PC-9 (cell line): ENCODE results near the gene COG5.

ENCODE experiments used
- EZH2 ChIP-seq: fragments of 200-600 bp; sonication (generic); IDR thresholded peaks from 2 replicates; pipeline ENCODE4 v1.8.0; 2017; ENCODE audit warnings: antibody characterized with exemption, low read depth
- TF ChIP-seq, protein P1 (sequence below): fragments of 200-600 bp; sonication (generic); conservative IDR thresholded peaks from 2 replicates; pipeline ENCODE4 v1.6.1; 2017; ENCODE audit warnings: mixed run types, antibody characterized with exemption, mild to moderate bottlenecking, moderate library complexity

DNA sequence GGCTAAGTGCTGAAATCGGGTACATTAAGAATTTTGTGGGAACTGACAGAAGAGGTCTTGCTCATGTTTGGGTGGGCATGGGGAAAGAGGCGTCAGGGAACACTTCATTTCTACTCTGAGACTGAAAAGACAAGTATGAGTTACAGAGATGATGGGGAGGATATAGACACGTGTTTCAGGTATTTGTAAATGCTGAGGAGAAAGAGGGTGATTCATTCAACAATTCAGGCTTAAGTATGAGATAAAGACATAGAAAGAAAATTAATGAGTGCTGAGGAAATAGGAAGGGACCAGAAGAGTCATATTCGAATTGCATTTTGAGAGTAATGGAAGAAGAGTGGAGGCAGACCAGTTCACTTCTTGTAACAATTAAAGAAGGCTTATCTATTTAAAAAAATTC, 251.3 kb downstream of the COG5 start:
- TF ChIP-seq, protein P1, sequence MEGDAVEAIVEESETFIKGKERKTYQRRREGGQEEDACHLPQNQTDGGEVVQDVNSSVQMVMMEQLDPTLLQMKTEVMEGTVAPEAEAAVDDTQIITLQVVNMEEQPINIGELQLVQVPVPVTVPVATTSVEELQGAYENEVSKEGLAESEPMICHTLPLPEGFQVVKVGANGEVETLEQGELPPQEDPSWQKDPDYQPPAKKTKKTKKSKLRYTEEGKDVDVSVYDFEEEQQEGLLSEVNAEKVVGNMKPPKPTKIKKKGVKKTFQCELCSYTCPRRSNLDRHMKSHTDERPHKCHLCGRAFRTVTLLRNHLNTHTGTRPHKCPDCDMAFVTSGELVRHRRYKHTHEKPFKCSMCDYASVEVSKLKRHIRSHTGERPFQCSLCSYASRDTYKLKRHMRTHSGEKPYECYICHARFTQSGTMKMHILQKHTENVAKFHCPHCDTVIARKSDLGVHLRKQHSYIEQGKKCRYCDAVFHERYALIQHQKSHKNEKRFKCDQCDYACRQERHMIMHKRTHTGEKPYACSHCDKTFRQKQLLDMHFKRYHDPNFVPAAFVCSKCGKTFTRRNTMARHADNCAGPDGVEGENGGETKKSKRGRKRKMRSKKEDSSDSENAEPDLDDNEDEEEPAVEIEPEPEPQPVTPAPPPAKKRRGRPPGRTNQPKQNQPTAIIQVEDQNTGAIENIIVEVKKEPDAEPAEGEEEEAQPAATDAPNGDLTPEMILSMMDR: no peak
- no peak for TF ChIP-seq EZH2
